Activated gamma-delta T cell treated with anti-CD3 and anti-CD28 coated beads, Interleukin-2, amount 50 U/mL, for 16 hours (primary cell): ENCODE data around the gene SLC25A25.
A peak's percentile ranks its signal among the peaks of the same experiment; 100 is the strongest.
"Not testable (repeated sequence)": the region's sequence is repeated elsewhere in the genome, so short reads cannot be mapped to it uniquely, and the experiment has no call there.

Source experiments
- DNase-seq: peaks from one replicate; pipeline ENCODE4 v3.0.0-alpha.2; 2020; ENCODE audit warnings: low read depth

The SLC25A25 gene

DNA sequence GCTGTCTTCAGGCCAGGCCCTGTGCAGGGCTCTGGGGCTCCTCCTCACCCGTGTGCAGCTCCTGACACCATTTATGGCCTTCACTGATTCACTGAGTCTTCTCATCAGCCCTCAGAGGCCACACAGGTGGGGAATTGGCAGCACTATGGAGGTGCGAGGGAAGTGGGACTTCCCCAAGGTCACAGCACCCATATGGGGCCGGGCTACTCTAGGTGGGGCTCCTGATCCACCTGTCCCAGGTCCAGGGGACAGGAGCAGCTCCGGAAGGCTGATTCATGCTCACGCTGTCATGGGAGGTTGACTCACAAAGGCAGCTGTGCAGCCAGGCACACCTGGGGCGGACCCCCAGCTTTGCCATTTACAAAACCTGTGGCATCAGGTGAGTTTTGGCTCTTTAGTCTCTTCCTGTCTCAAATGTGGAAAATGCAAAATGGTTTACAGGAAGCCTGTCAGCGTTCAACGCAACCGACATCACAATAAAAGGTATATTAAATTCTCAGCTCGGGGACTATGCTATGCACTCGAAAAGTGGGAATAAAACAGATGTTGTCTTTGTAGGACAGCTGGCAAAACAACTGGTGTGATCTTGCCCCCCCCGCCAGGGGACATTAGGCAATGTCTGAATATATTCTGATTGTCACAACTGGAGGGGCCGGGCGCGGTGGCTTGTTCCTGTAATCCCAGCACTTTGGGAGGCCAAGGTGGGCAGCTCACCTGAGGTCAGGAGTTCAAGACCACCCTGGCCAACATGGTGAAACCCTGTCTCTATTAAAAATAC is 15.9 kb upstream of the SLC25A25 start:
- no peak for DNase-seq

- DNase-seq, result no peak
Measured at GRCh38 chr9:128053560-128053959, 14.5 kb upstream of the SLC25A25 start.

- no peak for DNase-seq
Measured at GRCh38 chr9:128054087-128054486, 13.9 kb upstream of the SLC25A25 start.

GRCh38 chr9:128055344-128056040 is 12.5 kb upstream of the SLC25A25 start:
- DNase-seq, result no peak

DNA sequence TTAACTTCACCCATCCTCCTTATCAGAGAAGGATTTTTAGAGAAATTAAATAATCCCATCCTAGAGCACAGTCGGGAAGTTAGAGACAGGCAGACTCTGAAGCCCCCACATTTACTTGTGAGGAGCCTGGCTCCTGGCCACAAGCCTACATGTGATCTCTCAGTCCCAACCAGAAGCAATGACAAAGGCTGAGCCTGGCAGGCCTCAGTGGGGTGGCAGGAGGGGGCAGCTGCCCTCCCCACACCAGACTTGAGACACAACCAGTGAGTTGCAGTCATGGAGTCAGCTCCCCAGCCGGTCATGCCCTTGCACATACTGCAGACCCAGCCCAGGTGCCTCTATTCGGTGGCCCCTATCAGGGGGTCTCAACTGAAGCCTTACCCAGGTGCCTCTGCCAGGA is 11.9 kb upstream of the SLC25A25 start:
- DNase-seq, result no peak

DNA sequence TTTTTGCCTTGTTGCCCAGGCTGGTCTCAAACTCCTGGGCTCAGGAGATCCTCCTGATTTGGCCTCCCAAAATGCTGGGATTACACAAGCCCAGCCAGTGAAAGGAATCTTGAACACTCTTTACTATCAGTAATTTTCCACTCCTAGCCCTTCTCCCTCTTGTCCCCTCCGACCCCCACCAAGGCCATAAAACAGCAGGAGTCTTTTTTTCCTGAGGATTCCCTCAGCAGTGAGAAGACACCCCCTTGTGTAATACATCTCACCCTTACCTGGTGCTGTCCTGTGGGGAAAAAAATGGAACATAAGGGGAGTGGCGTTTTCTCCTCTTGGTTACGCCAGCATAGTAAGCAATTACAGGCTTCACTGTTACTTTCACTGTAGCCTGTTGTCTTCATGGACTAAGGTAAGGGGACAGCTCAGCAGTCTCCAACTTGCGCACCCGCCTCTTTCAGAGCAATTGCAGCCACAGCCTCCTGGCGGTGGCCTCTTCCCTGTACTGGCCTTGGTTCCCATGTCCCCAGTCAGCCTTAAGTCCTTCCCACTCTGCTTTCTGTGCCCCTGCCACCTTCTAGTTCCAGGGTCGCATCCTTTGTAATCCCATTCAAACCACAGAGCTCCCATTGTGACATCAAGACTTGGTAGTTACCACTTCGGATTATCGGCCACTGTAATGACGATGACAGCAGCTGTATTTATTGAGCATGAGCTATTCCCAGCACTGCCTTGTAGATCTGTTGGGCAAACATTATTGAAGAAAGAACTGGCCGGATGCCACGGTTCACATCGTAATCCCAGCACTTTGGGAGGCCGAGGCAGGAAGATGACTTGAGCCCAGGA is 10.9 kb upstream of the SLC25A25 start:
- DNase-seq, result no peak

DNA sequence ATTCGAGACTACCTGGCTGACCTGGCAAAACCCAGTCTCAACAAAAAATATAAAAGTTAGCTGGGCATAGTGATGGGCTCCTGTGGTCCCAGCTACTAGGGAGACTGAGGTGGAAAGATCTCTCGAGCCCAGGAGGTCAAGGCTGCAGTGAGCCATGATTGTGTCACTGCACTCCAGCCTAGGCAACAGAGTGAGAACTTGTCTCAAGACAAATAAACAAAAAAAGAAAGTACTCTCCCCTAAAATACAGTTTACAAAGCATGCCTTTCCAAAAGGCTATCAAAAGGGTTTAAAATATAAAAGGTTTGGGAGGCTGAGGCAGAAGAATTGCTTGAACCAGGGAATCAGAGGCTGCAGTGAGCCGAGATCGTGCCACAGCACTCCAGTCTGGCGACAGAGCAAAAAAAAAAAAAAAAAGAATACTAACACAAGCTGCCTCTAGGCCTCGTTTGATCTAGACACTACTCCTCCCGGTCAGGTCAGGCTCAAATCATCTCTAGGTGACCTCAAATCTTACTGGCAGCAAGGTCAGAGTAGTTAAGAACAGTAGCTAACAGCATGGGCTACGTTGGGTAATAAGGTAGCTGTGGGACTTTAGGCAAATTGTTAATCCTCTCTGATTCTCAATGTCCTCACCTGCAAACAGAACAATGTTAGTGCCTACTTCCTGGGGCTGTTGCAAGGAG is 10.2 kb upstream of the SLC25A25 start:
- DNase-seq, result no peak

- no peak for DNase-seq
Measured at GRCh38 chr9:128059365-128059983, 8.6 kb upstream of the SLC25A25 start.

GRCh38 chr9:128061275-128061960 is 6.6 kb upstream of the SLC25A25 start:
- no peak for DNase-seq

DNA sequence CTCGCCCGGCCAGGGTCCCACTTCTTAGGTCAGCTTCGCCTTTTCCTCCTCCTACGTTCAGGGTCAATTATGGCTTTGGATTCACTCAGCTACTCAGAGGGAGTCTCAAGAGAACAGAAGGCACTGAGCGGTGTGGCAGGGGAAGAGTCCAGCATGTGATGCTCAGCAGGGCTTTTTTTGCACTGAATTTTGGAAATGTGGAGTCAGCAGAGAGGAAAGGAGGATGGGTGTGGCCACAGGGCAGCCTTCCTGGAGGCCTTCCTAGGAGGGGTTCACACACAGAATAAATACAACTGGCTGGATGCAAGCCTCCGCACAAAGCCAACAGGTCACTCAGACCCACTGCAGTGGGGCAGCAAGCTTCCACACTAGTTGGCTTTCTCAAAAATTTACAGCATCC is 5.8 kb upstream of the SLC25A25 start:
- no peak for DNase-seq

GRCh38 chr9:128062846-128063831 is 4.9 kb upstream of the SLC25A25 start:
- DNase-seq, result no peak

- no peak for DNase-seq
Measured at GRCh38 chr9:128065907-128066712, 1.9 kb upstream of the SLC25A25 start.

DNA sequence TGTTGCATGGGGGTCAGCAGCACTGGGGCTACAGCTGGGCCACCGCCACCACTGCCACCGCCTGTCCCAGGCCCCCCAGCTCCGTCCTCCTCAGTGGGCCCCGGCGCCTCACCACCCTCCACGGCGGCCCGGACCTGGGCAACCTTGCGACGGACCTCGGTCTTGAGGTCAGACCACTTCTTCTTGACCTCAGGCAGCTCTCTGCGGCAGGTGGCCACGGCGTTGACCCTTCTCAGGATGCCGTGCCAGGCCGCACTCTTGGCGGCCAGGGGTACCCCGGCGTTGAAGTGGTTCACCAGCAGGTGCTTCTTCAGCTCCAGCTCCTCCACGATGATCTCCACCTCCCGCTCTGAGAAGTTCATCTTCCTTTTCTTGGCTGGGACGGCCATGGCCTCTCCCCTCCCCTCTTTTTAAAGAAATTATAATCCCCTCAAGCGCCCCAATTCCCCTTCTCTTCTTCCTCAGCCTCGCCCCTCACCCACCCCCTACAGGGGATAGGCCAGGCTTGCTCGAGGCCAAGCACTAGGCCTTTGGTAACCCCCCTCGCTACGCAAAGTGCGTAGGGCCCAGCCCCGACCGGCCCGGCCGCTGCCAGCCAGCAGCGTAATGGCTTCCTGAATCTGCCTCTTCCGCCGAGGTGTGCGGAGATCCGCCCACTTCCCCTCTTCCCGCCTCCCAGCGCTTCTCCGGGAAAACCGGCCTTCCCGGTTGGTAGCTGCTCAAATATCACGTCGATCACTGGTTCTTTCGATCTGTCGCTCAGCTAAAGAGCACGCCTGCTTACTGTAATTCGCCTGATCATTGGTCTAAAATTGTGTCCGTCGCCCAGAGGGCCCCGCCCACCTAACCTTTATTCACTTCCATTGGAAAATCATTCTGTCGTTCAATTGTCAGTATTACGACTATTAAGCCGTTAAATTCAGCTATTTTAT is 1.1 kb upstream of the SLC25A25 start, which contains the start of gene NAIF1:
TSS of gene NAIF1 (minus strand) at position 608 of the 932 bp plus-strand sequence. CDS start at position 389, 219 bp downstream.
- peak; percentile 94 for DNase-seq

GRCh38 chr9:128068386-128069205 is 564 bp downstream of the SLC25A25 start:
- no peak for DNase-seq

- DNase-seq, result no peak
Measured at GRCh38 chr9:128070874-128071273, 2.8 kb downstream of the SLC25A25 start.

GRCh38 chr9:128071475-128071874 is 3.4 kb downstream of the SLC25A25 start:
- DNase-seq, result not testable (repeated sequence)
